DND-41 (cell line): ENCODE data around the gene KCND1.

Source experiments
- ATAC-seq: fragments of 200-7000 bp; cut with Tn5 transposase; 3 replicates; pipeline ENCODE4 v1.9.1; 2021; ENCODE audit warnings: low read depth; ENCODE audit not compliant: insufficient read depth
- DNase-seq: peaks from one replicate; pipeline ENCODE4 v3.0.0-alpha.2; 2020
- H2AFZ ChIP-seq: 2 replicates; pipeline ENCODE4 v1.6.0; 2012; ENCODE audit warnings: low read depth, low read length
- H3K27ac ChIP-seq: 2 replicates; pipeline ENCODE4 v1.5.1; 2012; ENCODE audit warnings: low read length, inconsistent platforms
- H3K27me3 ChIP-seq: fragments of 200-600 bp; sonication (generic); 2 replicates; pipeline ENCODE4 v1.6.0; 2012; ENCODE audit warnings: low read length, mild to moderate bottlenecking, inconsistent platforms; ENCODE audit not compliant: insufficient read depth, poor library complexity
- H3K36me3 ChIP-seq: 2 replicates; pipeline ENCODE4 v1.5.1; 2012; ENCODE audit warnings: low read length, inconsistent platforms; ENCODE audit not compliant: insufficient read depth
- H3K4me1 ChIP-seq: 2 replicates; pipeline ENCODE4 v1.5.1; 2012; ENCODE audit warnings: mild to moderate bottlenecking, low read length; ENCODE audit not compliant: insufficient read depth
- H3K4me2 ChIP-seq: 2 replicates; pipeline ENCODE4 v1.6.0; 2012; ENCODE audit warnings: mild to moderate bottlenecking, moderate library complexity, low read length, inconsistent platforms; ENCODE audit not compliant: insufficient read depth
- H3K4me3 ChIP-seq, 2 experiments: fragments of 200-600 bp in 1 of 2; shearing (Covaris generic) in 1 of 2; 2 replicates each; pipeline ENCODE4 v1.5.1; 2012 to 2016; ENCODE audit warnings: inconsistent platforms in 2 of 2, low read length in 2 of 2, mild to moderate bottlenecking in 2 of 2, low read depth in 1 of 2, moderate library complexity in 1 of 2
- H3K79me2 ChIP-seq: 2 replicates; pipeline ENCODE4 v1.6.0; 2012; ENCODE audit warnings: low read length, inconsistent platforms; ENCODE audit not compliant: insufficient read depth
- H3K9ac ChIP-seq: 2 replicates; pipeline ENCODE4 v1.6.0; 2012; ENCODE audit warnings: low read depth, mild to moderate bottlenecking, inconsistent platforms, low read length, moderate library complexity
- H3K9me3 ChIP-seq: 2 replicates; pipeline ENCODE4 v1.5.1; 2012; ENCODE audit warnings: low read length, moderate library complexity, mild to moderate bottlenecking, inconsistent platforms; ENCODE audit not compliant: insufficient read depth, severe bottlenecking
- H4K20me1 ChIP-seq: 2 replicates; pipeline ENCODE4 v1.6.0; 2012; ENCODE audit warnings: low read length; ENCODE audit not compliant: insufficient read depth
- EZH2 ChIP-seq: IDR thresholded peaks from 3 replicates; pipeline ENCODE4 v1.6.1; 2012; ENCODE audit warnings: borderline replicate concordance, low read depth, mild to moderate bottlenecking, moderate library complexity, low read length, inconsistent platforms; ENCODE audit not compliant: severe bottlenecking
- TF ChIP-seq, protein P1 (sequence below): IDR thresholded peaks from 2 replicates; pipeline ENCODE4 v1.5.1; 2012; ENCODE audit warnings: borderline replicate concordance, low read length, moderate library complexity, mild to moderate bottlenecking; ENCODE audit not compliant: poor library complexity, severe bottlenecking; ENCODE audit errors: extremely low read depth

KCND1 gene

DNA sequence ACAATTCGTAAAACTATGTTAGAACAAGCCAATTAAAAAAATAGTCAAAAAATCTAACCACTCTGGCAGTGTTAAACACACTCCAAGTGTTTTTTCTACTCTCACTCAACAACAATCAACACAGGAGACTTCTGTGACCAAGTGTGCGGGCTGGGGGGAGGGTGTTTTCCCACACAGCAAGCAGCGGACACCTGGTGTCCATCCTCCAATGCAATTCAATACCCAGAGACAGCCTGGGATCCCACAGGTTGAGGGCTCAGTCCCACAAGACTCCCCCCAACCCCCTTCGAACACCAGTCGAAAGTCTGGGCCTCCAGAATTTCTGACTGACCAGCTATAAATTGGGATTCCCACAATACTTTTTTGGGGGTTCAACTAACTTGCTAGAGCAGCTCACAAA lies 44.5 kb downstream of the KCND1 start:
- peaks cover 41% of the 10 kb centered on the region for H3K36me3 ChIP-seq
- no peak for ATAC-seq
- no peak overlapping the region for H3K4me2 ChIP-seq

DNA sequence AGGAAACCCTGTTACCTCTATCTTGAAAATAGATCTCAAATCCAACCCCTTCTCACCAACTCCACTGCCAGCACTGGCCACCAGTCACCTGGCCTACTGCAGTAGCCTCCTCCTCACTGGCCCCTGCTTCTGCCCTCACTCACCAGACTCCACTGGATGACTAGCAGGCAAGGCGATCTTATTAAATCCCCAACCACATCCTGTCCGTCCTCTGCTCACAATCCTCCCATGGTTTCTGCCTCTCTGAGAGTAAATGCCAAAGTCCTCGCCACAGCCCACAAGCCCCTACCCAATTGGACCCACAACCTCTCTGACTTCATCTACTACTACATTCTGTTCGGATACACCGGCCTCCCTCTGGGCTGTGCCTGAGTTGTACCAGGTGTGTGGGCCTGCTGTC lies 47.4 kb downstream of the KCND1 start:
- no peak for TF ChIP-seq EZH2
- TF ChIP-seq, protein P1, sequence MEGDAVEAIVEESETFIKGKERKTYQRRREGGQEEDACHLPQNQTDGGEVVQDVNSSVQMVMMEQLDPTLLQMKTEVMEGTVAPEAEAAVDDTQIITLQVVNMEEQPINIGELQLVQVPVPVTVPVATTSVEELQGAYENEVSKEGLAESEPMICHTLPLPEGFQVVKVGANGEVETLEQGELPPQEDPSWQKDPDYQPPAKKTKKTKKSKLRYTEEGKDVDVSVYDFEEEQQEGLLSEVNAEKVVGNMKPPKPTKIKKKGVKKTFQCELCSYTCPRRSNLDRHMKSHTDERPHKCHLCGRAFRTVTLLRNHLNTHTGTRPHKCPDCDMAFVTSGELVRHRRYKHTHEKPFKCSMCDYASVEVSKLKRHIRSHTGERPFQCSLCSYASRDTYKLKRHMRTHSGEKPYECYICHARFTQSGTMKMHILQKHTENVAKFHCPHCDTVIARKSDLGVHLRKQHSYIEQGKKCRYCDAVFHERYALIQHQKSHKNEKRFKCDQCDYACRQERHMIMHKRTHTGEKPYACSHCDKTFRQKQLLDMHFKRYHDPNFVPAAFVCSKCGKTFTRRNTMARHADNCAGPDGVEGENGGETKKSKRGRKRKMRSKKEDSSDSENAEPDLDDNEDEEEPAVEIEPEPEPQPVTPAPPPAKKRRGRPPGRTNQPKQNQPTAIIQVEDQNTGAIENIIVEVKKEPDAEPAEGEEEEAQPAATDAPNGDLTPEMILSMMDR = no peak
- H3K79me2 ChIP-seq = no peaks in the 10 kb centered on the region
- no peaks in the 10 kb centered on the region for H3K9me3 ChIP-seq
- ATAC-seq (no peak), DNase-seq (no peak)
- no peak overlapping the region for H2AFZ ChIP-seq
- no peak overlapping the region for H3K4me2 ChIP-seq
- peaks cover 13% of the 10 kb centered on the region for H3K4me1 ChIP-seq
- H3K27ac ChIP-seq = no peak overlapping the region
- H3K4me3 ChIP-seq = no peak overlapping the region
- peaks cover 31% of the 10 kb centered on the region for H3K36me3 ChIP-seq
- peaks cover 10% of the 10 kb centered on the region; the same call in 1 of the 2 replicates for H4K20me1 ChIP-seq
- no peaks in the 10 kb centered on the region for H3K27me3 ChIP-seq
- H3K9ac ChIP-seq = no peak overlapping the region

More for the DNA sequence above, 44.5 kb downstream of the KCND1 start:
- Histone ChIP-seq H3K9me3 (no peaks in the 10 kb centered on the region), H3K27ac (no peak overlapping the region), H3K4me1 (no peaks in the 10 kb centered on the region), H3K4me3 (no peak overlapping the region), H4K20me1 (no peaks in the 10 kb centered on the region; the same call in 1 of the 2 replicates), H3K9ac (no peak overlapping the region), H3K27me3 (no peaks in the 10 kb centered on the region), H3K79me2 (no peaks in the 10 kb centered on the region), H2AFZ (no peak overlapping the region)
- no peak for TF ChIP-seq EZH2
- no peak for DNase-seq

DNA sequence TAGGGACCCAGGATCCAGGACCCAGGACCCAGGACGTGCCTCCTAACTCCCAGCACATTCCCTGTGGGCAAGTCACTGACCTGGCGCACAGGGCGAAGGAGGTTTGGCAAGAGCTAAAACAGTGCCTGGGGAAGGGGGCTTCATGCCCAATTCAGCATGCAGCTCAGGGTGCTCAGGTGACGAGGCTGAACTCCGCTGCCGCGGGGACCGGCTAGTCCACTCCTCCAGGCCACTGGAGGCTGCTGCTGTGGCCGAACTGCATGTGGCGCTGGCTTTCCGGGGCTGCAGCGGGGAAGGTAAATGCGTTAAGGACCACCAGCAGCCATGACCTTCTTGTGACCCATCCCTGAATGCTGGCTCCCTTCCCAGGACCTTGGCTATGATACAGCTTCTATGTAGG lies 47.9 kb downstream of the KCND1 start:
- Histone ChIP-seq H3K79me2 (no peaks in the 10 kb centered on the region), H3K4me2 (no peak overlapping the region), H3K36me3 (peaks cover 31% of the 10 kb centered on the region), H3K27ac (no peak overlapping the region), H3K9me3 (no peaks in the 10 kb centered on the region), H4K20me1 (peaks cover 10% of the 10 kb centered on the region; the same call in 1 of the 2 replicates), H2AFZ (no peak overlapping the region), H3K4me1 (peaks cover 15% of the 10 kb centered on the region), H3K4me3 (no peak overlapping the region), H3K27me3 (no peaks in the 10 kb centered on the region), H3K9ac (no peak overlapping the region)
- DNase-seq (no peak), ATAC-seq (no peak)
- TF ChIP-seq EZH2 = no peak

DNA sequence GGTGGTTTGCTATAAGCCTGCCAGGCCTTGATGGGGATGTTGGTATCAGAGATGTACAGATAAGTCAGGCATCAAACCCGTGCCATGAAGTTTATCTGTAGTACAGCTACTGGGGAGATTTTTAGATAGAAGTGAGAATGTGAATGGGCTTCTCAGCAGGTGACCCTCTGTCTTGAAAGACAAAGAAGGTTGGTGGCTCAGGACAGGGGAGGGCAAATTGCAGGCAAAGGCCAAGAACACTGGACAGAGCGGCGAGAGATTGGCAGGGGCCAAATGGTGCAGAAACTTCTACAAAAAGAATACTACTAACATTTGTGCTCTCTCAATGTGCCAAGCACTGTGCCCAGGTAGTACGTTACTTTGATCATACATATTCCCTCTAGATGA lies 50.9 kb downstream of the KCND1 start:
- Histone ChIP-seq H3K79me2 (peaks cover 12% of the 10 kb centered on the region), H3K27me3 (no peaks in the 10 kb centered on the region), H3K9ac (no peak overlapping the region), H3K36me3 (peaks cover 26% of the 10 kb centered on the region), H3K27ac (no peak overlapping the region), H3K4me1 (peaks cover 34% of the 10 kb centered on the region), H4K20me1 (peaks cover 10% of the 10 kb centered on the region; the same call in 1 of the 2 replicates), H3K4me3 (no peak overlapping the region), H3K9me3 (no peaks in the 10 kb centered on the region), H3K4me2 (no peak overlapping the region), H2AFZ (no peak overlapping the region)
- DNase-seq = no peak
- TF ChIP-seq, protein P1 = no peak
- no peak for TF ChIP-seq EZH2
- no peak for ATAC-seq
